Erythroblast (primary cell): Measurements from ENCODE around the gene PTCHD1.

Source experiments
- GATA1 ChIP-seq: IDR thresholded peaks from 2 replicates; pipeline ENCODE4 v1.6.1; 2011; ENCODE audit warnings: low read depth, mild to moderate bottlenecking, control low read depth, low read length, moderate library complexity
- POLR2A ChIP-seq: IDR thresholded peaks from 2 replicates; pipeline ENCODE4 v1.6.1; 2011; ENCODE audit warnings: mild to moderate bottlenecking, low read length

DNA sequence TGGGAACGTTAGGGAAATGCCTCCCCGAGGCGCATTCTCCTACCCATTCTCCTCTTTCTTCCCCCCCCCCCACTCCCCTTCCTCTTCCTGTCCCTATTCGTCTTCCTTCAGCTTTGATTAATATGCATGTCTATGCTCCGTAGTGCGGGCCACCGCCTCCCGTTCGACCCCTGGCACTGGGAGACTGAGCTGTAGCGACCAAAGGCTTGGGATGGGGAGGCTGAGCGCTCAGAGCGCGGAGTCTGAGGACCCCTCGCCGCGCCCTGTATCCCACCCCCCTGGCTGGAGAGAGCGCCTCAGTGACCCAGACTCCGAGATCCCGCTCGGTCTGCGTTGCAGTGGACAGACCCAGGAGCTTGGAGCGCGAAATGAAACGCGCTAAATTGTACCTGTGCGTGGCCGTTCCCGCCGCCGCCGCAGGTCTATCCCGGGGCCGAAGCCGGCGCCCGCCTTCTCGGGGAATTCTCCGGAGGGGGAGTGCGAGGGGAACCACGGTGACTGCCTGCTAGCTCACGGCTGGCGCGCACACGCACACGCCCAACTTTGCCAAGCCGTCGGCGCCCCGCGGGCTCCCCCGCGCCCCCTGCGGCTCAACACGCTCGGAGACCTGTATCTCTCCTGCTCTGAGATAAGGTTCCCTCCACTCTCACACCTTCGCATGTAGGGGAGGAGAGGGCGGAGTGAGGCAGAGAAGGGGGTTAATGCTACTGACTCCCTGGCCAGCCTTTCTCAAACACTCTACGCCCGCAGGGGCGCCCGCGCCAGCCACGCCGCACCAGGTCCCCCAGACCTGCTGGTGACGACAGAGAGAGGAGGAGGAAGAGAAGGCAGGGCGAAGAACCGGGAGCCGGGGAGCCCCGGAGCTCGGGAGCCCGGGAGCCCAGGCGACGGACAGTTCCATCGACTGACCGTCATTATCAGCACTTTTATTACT is 1.5 kb upstream of the PTCHD1 start:
- TF ChIP-seq POLR2A: no peak
- TF ChIP-seq GATA1: no peak
